CD4-positive, alpha-beta T cell (primary cell): ENCODE data around the gene CMPK2. TPM values are rescaled to one million over a fixed set of nuclear protein-coding genes. Genes with fewer than 3 reads are reported as not detected.
"Not testable (repeated sequence)": the region's sequence is repeated elsewhere in the genome, so short reads cannot be mapped to it uniquely, and the experiment has no call there.

ENCODE experiments used
- ATAC-seq: fragments of 200-7000 bp; cut with Tn5 transposase; one replicate; pipeline ENCODE4 v1.10.0; 2022; ENCODE audit warnings: mild to moderate bottlenecking; ENCODE audit not compliant: poor library complexity
- CTCF ChIA-PET: fragments of 350-600 bp; sonication (Branson Sonifier 250); formaldehyde crosslinking; loops from one replicate; lab custom pipeline; 2021; ENCODE audit warnings: antibody characterized with exemption, inconsistent platforms; lab: Charles Lee
- POLR2A ChIA-PET: fragments of 350-600 bp; sonication (Branson Sonifier 250); formaldehyde crosslinking; loops from one replicate; lab custom pipeline; 2021; ENCODE audit warnings: antibody characterized with exemption, inconsistent platforms; lab: Charles Lee
- DNase-seq, 14 experiments: peaks; one replicate each; pipeline ENCODE4 v3.0.0-alpha.2; 2013 to 2020; ENCODE audit warnings: mixed read lengths in 2 of 14
- H3K27ac ChIP-seq, 2 donors: one replicate each; pipeline versions ENCODE4 v1.5.1 to v1.7.0; 2013; ENCODE audit warnings: low read length in 2 of 2, low read depth in 1 of 2, mild to moderate bottlenecking in 1 of 2
- H3K27me3 ChIP-seq, 2 experiments: 1 replicate in 1 of 2; 2 replicates in 1 of 2; pipeline versions ENCODE4 v1.6.1 to v1.7.0; 2013; ENCODE audit warnings: low read length in 2 of 2, control low read depth in 1 of 2, mild to moderate bottlenecking in 1 of 2, moderate library complexity in 1 of 2; ENCODE audit not compliant: insufficient read depth in 2 of 2, control insufficient read depth in 1 of 2
- H3K36me3 ChIP-seq: one replicate; pipeline ENCODE4 v1.6.1; 2013; ENCODE audit warnings: low read length, control low read depth; ENCODE audit not compliant: insufficient read depth
- H3K4me1 ChIP-seq: one replicate; pipeline ENCODE4 v1.6.1; 2013; ENCODE audit warnings: low read length, control low read depth; ENCODE audit not compliant: insufficient read depth
- H3K4me3 ChIP-seq: one replicate; pipeline ENCODE4 v1.5.1; 2013; ENCODE audit warnings: mild to moderate bottlenecking, low read length, moderate library complexity
- H3K9me3 ChIP-seq, 2 experiments: 1 replicate in 1 of 2; 2 replicates in 1 of 2; pipeline versions ENCODE4 v1.6.1 to v1.7.0; 2013; ENCODE audit warnings: low read length in 2 of 2, mild to moderate bottlenecking in 2 of 2, control low read depth in 1 of 2, moderate library complexity in 1 of 2; ENCODE audit not compliant: control insufficient read depth in 1 of 2, insufficient read depth in 1 of 2
- H3K27ac Mint-ChIP-seq: one replicate; pipeline ENCODE4 v1.8.0; 2020; ENCODE audit warnings: mixed read lengths
- H3K27me3 Mint-ChIP-seq: one replicate; pipeline ENCODE4 v1.8.0; 2021; ENCODE audit warnings: mixed read lengths
- H3K36me3 Mint-ChIP-seq: one replicate; pipeline ENCODE4 v1.8.0; 2021; ENCODE audit warnings: low read depth, mixed read lengths
- H3K4me1 Mint-ChIP-seq: one replicate; pipeline ENCODE4 v1.8.0; 2021; ENCODE audit warnings: low read depth, mixed read lengths
- H3K4me3 Mint-ChIP-seq: one replicate; pipeline ENCODE4 v1.8.0; 2020; ENCODE audit warnings: mild to moderate bottlenecking, mixed read lengths
- H3K9me3 Mint-ChIP-seq: one replicate; pipeline ENCODE4 v1.8.0; 2020; ENCODE audit warnings: mixed read lengths
- CTCF ChIP-seq: fragments of 200-600 bp; IDR thresholded peaks from one replicate; pipeline ENCODE4 v1.8.0; 2022; ENCODE audit warnings: antibody characterized with exemption, mild to moderate bottlenecking
- intact Hi-C, 2 experiments: fragments of 100-400 bp; cut with DNase I in 1 of 2; cut with micrococcal nuclease in 1 of 2; formaldehyde crosslinking; loops; one replicate each; pipeline versions ENCODE4 v1.15.1 to v1.9.0; 2023 to 2025; cut with DNase I, micrococcal nuclease
- total RNA-seq, 174 experiments: library from RNA in 2 of 174; stranded (reverse) in 2 of 174; gene quantifications; one replicate each; pipeline ENCODE4 v1.2.3 and lab custom pipeline; 2021 to 2026

CMPK2 gene
- total RNA-seq, 2 experiments from 2014 or later: 6.5 to 7.6 TPM

DNA sequence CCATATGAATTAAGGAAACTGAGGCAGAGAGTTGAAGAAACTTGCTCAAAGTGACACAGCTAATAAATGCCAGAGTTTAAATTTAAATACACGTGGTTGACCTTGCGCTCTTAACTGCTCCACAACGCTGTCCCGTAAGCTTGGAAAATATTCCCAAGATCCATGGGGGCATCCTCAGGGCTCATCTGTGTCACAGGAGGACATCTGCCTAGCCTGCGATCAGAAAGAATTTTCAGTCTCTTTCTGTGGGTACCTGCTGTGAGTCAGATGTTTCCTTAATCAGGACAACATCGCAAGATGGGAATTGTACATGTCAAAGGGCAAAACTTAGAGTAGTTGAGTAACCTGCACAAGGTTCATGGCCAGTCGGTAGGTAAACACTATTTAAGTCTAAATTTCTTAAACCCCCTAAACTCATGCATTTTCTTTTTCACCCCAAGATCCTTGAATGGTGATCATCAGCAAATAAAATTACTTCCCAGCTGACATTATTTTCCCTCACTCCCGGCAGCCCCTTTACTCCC is 1.4 kb downstream of the CMPK2 start:
- Mint-ChIP-seq H3K27ac (peak overlapping the region; percentile 80), H3K9me3 (peaks cover 4% of the 10 kb centered on the region), H3K27me3 (no peaks in the 10 kb centered on the region), H3K4me3 (peak overlapping the region; percentile 84), H3K4me1 (peaks cover 17% of the 10 kb centered on the region), H3K36me3 (peaks cover 47% of the 10 kb centered on the region)
- intact Hi-C loops: no loop called here
- ChIA-PET POLR2A (interaction anchor here (0.7 to 6.6 kb wide), 9 partner anchors 14 to 193 kb away, joined by 3 to 132 read pairs (median 5); partner anchors contain the start of genes RNF144A and RSAD2), CTCF (interaction anchor here (1.4 to 5.3 kb wide), 5 partner anchors 15 to 150 kb away, joined by 4 to 38 read pairs (median 7); partner anchors contain the start of gene RSAD2)
- Histone ChIP-seq H3K27ac (no peak overlapping the region), H3K4me3 (peak overlapping the region; percentile 46), H3K9me3 (peaks cover 0 to 4% of the 10 kb centered on the region in 2 experiments), H3K27me3 (no peaks in the 10 kb centered on the region), H3K36me3 (peaks cover 19% of the 10 kb centered on the region), H3K4me1 (peaks cover 19% of the 10 kb centered on the region)
- ATAC-seq (no peak), DNase-seq (no peak)
- no peak for TF ChIP-seq CTCF

DNA sequence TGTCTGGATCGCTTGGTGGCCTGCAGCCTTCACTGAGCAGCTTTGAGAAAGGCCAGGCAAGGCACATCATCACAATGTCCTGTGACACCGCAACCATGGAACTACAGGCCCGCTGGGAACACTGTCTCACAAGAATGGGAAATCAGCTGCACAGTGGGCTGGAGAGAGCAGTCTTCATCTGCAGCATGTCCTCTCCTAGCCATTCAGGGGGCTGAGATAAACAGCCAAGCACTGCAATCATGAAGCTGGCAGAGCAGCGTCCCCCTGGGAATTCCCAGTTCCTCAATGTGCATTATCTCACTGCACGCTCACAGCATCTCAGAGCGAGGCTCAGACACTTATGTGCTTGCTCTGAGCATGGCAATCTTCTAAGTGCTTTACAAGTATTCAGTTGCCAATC is 1.9 kb downstream of the CMPK2 start:
- intact Hi-C loops: no loop called here
- POLR2A ChIA-PET: interaction anchor here (6.6 kb wide), 1 partner anchor 14 kb away, joined by 132 read pairs; the partner anchor contains the start of gene RSAD2
- H3K4me1 ChIP-seq: peaks cover 19% of the 10 kb centered on the region
- DNase-seq (peak in 2 of 14 experiments; percentile 16 to 21), ATAC-seq (no peak)
- H3K27ac ChIP-seq: no peak overlapping the region
- peaks cover 0 to 6% of the 10 kb centered on the region in 2 experiments for H3K9me3 ChIP-seq
- H3K4me3 ChIP-seq: no peak overlapping the region
- CTCF ChIA-PET: interaction anchor here (5.3 kb wide), 1 partner anchor 16 kb away, joined by 38 read pairs; the partner anchor contains the start of gene RSAD2
- peaks cover 52% of the 10 kb centered on the region for H3K36me3 Mint-ChIP-seq
- H3K27me3 Mint-ChIP-seq: no peaks in the 10 kb centered on the region
- H3K4me1 Mint-ChIP-seq: peaks cover 14% of the 10 kb centered on the region
- H3K27ac Mint-ChIP-seq: peak overlapping the region; percentile 80
- peak overlapping the region; percentile 84 for H3K4me3 Mint-ChIP-seq
- H3K9me3 Mint-ChIP-seq: peaks cover 6% of the 10 kb centered on the region
- peaks cover 22% of the 10 kb centered on the region for H3K36me3 ChIP-seq
- TF ChIP-seq CTCF: no peak
- no peaks in the 10 kb centered on the region for H3K27me3 ChIP-seq

DNA sequence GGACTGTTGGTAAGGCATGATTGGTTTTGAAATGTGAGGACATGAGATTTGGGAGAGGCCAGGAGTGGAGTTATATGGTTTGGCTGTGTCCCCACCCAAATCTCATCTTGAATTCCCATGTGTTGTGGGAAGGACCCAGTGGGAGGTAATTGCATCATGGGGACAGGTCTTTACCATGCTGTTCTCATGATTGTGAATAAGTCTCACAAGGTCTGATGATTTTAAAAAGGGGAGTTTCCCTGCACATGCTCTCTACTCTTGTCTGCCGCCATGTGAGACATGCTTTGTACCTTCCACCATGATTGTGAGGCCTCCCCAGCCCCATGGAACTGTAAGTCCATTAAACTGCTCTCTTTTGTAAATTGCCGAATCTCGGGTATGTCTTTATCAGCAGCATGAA is 5.4 kb downstream of the CMPK2 start:
- peaks cover 25% of the 10 kb centered on the region for H3K36me3 ChIP-seq
- H3K4me1 Mint-ChIP-seq: peaks cover 19% of the 10 kb centered on the region
- H3K4me3 Mint-ChIP-seq: no peak overlapping the region

GRCh38 chr2:6858466-6859027 is 7.2 kb downstream of the CMPK2 start:
- ATAC-seq, CTCF ChIA-PET, H3K4me3 Mint-ChIP-seq, intact Hi-C loops, H3K4me3 ChIP-seq, POLR2A ChIA-PET, H3K27me3 ChIP-seq, H3K27ac Mint-ChIP-seq, DNase-seq, H3K27ac ChIP-seq, H3K9me3 ChIP-seq, H3K4me1 ChIP-seq, H3K27me3 Mint-ChIP-seq, H3K9me3 Mint-ChIP-seq: not testable (repeated sequence)
- H3K4me1 Mint-ChIP-seq: peaks cover 11% of the 10 kb centered on the region
- H3K36me3 ChIP-seq: peaks cover 25% of the 10 kb centered on the region
- H3K36me3 Mint-ChIP-seq: peaks cover 93% of the 10 kb centered on the region

More for the DNA sequence above, 5.4 kb downstream of the CMPK2 start:
- no peaks in the 10 kb centered on the region for H3K27me3 ChIP-seq
- no peaks in the 10 kb centered on the region for H3K27me3 Mint-ChIP-seq
- H3K9me3 Mint-ChIP-seq: peaks cover 9% of the 10 kb centered on the region
- intact Hi-C loops: no loop called here
- no peak overlapping the region for H3K27ac Mint-ChIP-seq
- no peak for TF ChIP-seq CTCF
- H3K27ac ChIP-seq: no peak overlapping the region
- ChIA-PET POLR2A (no interaction called here), CTCF (no interaction called here)
- ATAC-seq: no peak
- H3K9me3 ChIP-seq: peaks cover 0 to 6% of the 10 kb centered on the region in 2 experiments
- DNase-seq: no peak
- no peak overlapping the region for H3K4me3 ChIP-seq
- H3K36me3 Mint-ChIP-seq: peaks cover 76% of the 10 kb centered on the region
- peaks cover 10% of the 10 kb centered on the region for H3K4me1 ChIP-seq
